HepG2 (cell line): Measurements from ENCODE around the gene RPS25. TPM values are rescaled to one million over a fixed set of nuclear protein-coding genes. Genes with fewer than 3 reads are reported as not detected.

Experiments
- ATF1 ChIP-seq: IDR thresholded peaks from 2 replicates; pipeline ENCODE4 v1.6.1; 2016; ENCODE audit warnings: mild to moderate bottlenecking, control low read depth
- CAMTA2 ChIP-seq: sonication (generic); formaldehyde crosslinking; IDR thresholded peaks from 2 replicates; pipeline ENCODE4 v1.4.0; 2020; ENCODE audit warnings: mild to moderate bottlenecking, missing genetic modification reagents, borderline replicate concordance
- GFI1 ChIP-seq: sonication (generic); formaldehyde crosslinking; IDR thresholded peaks from 2 replicates; pipeline ENCODE4 v1.5.0; 2020; ENCODE audit warnings: missing genetic modification reagents, mild to moderate bottlenecking, borderline replicate concordance
- HDAC2 ChIP-seq: sonication (generic); formaldehyde crosslinking; IDR thresholded peaks from 2 replicates; pipeline ENCODE4 v1.4.0; 2020; ENCODE audit warnings: missing genetic modification reagents
- HHEX ChIP-seq: IDR thresholded peaks from 2 replicates; pipeline ENCODE4 v1.6.1; 2016; ENCODE audit warnings: control low read depth
- NFE2 ChIP-seq: sonication (generic); formaldehyde crosslinking; IDR thresholded peaks from 2 replicates; pipeline ENCODE4 v1.4.0; 2020; ENCODE audit warnings: missing genetic modification reagents
- NONO ChIP-seq, 2 experiments: fragments of 450-650 bp in 1 of 2; sonication (generic) in 1 of 2; formaldehyde crosslinking in 1 of 2; IDR thresholded peaks in 1 of 2; conservative IDR thresholded peaks in 1 of 2; 2 replicates each; pipeline versions ENCODE4 v1.6.1 to v1.8.0; 2017 to 2022; ENCODE audit warnings: mild to moderate bottlenecking in 1 of 2, missing genetic modification reagents in 1 of 2, moderate library complexity in 1 of 2
- SOX6 ChIP-seq, 2 experiments: fragments of 450-650 bp in 1 of 2; sonication (generic) in 1 of 2; formaldehyde crosslinking in 1 of 2; IDR thresholded peaks; 2 replicates each; pipeline versions ENCODE4 v1.4.0 to v1.6.1; 2017 to 2020; ENCODE audit warnings: antibody characterized with exemption in 1 of 2, mild to moderate bottlenecking in 1 of 2, missing genetic modification reagents in 1 of 2
- USF2 ChIP-seq, 2 experiments: sonication (generic) in 1 of 2; formaldehyde crosslinking in 1 of 2; IDR thresholded peaks; 2 replicates each; pipeline versions ENCODE4 v1.5.1 to v1.6.1; 2011 to 2020; ENCODE audit warnings: borderline replicate concordance in 1 of 2, low read depth in 1 of 2, low read length in 1 of 2, mild to moderate bottlenecking in 1 of 2, missing genetic modification reagents in 1 of 2, moderate library complexity in 1 of 2
- ZNF12 ChIP-seq: sonication (generic); formaldehyde crosslinking; IDR thresholded peaks from 2 replicates; pipeline ENCODE4 v1.5.0; 2020; ENCODE audit warnings: missing genetic modification reagents
- ZNF160 ChIP-seq: sonication (generic); formaldehyde crosslinking; IDR thresholded peaks from 2 replicates; pipeline ENCODE4 v1.8.0; 2022; ENCODE audit warnings: mild to moderate bottlenecking, inconsistent platforms, missing genetic modification reagents
- ZNF251 ChIP-seq: sonication (generic); formaldehyde crosslinking; IDR thresholded peaks from 2 replicates; pipeline ENCODE4 v1.9.0; 2021; ENCODE audit warnings: mild to moderate bottlenecking, missing genetic modification reagents
- ZNF333 ChIP-seq: sonication (generic); formaldehyde crosslinking; IDR thresholded peaks from 2 replicates; pipeline ENCODE4 v1.4.0; 2020; ENCODE audit warnings: mild to moderate bottlenecking, missing genetic modification reagents, borderline replicate concordance
- ZNF496 ChIP-seq: sonication (generic); formaldehyde crosslinking; IDR thresholded peaks from 2 replicates; pipeline ENCODE4 v1.8.1; 2023; ENCODE audit warnings: mild to moderate bottlenecking, moderate library complexity, missing genetic modification reagents; ENCODE audit not compliant: insufficient replicate concordance
- ZNF749 ChIP-seq: sonication (generic); formaldehyde crosslinking; IDR thresholded peaks from 2 replicates; pipeline ENCODE4 v1.8.0; 2022; ENCODE audit warnings: mild to moderate bottlenecking, missing genetic modification reagents, moderate library complexity, borderline replicate concordance
- polyA plus RNA-seq, 8 experiments: library from polyadenylated mRNA; depleted of rRNA in 3 of 8; stranded (reverse) in 7 of 8; unstranded in 1 of 8; fragments of >200 nt; fragmentation: Illumina TruSeq in 4 of 8; extraction: Trizol in 4 of 8; gene quantifications; 2 replicates each; pipeline versions ENCODE4 v1.2.1 to v1.2.3, GENCODE V29; 2011 to 2016; ENCODE audit warnings: low read depth in 4 of 8, missing spikeins in 1 of 8, mixed read lengths in 1 of 8; ENCODE audit not compliant: insufficient read depth in 1 of 8
- total RNA-seq, 5 experiments: library from RNA; depleted of rRNA; stranded (reverse); fragments of >200 nt; fragmentation: Illumina TruSeq; extraction: Trizol; gene quantifications; 2 replicates each; pipeline ENCODE4 v1.2.3, GENCODE V29; 2016; ENCODE audit warnings: low read depth in 1 of 5
- TF ChIP-seq, protein P1 (sequence below): sonication (generic); formaldehyde crosslinking; IDR thresholded peaks from 2 replicates; pipeline ENCODE4 v1.5.0; 2020; ENCODE audit warnings: mild to moderate bottlenecking, missing genetic modification reagents, borderline replicate concordance
- TF ChIP-seq, protein P2 (sequence below): IDR thresholded peaks from 2 replicates; pipeline ENCODE4 v1.6.1; 2016
- TF ChIP-seq, protein P3 (sequence below): sonication (generic); formaldehyde crosslinking; IDR thresholded peaks from 2 replicates; pipeline ENCODE4 v1.5.1; 2020; ENCODE audit warnings: mild to moderate bottlenecking, missing genetic modification reagents

RPS25 gene
- total and polyA plus RNA-seq, 2 of the 13 experiments (the other 11 are each of a cell fraction or from before 2014, with no cell fraction given) = 839 to 1,415 TPM

DNA sequence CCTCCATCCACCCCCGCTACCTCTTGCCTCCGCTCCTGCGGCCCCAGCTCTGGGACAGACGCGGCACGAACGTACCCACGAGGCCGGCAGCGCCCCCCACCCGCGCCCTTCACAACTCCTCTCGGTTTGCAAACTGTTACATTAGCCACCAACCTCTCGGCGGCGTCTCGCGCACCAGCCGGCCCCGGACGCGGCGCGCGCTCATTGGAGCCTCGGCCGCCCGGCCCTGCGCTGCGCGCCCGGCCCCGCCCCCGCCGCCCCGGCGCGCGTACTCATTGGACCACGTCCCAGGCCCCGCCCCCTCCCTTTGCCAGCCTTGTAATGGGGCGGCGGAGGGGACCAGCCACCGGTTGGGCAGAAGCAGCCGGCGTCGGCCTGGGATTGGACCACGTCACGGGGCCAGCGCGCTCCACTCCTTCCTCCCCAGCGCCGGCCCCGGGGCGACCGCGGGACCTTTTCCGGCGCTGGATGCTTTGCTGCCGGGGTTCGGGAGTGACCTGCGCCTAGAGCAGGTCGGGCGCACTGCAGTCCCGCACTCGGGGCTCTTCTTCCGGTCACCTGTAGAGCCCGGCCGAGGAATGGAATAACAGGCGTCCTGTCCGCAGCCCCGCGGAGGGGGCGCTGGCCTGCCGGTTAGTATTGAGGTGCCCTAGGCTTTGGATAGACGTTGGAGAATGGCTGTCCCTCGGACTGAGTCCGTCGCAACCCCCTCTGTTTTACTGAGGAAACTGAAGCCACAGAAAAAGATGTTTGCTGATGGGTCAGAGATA, 39.0 kb upstream of the RPS25 start, which contains the start of gene HYOU1 (continued):
- TF ChIP-seq USF2 (IDR thresholded peaks at IDR 0.05; ENCODE audit: low read depth, low read length) (no peak), USF2 (CRISPR knock-in tag; IDR thresholded peaks at IDR 0.05; ENCODE audit: borderline replicate concordance) (no peak), NONO (IDR thresholded peaks at IDR 0.05) (no peak), NONO (CRISPR knock-in tag; conservative IDR thresholded peaks at IDR 0.05) (peak; percentile 75; the same call in 1 of the 2 replicates), HDAC2 (CRISPR knock-in tag) (peak; percentile 82), SOX6 (IDR thresholded peaks at IDR 0.05) (no peak), SOX6 (CRISPR knock-in tag; IDR thresholded peaks at IDR 0.05) (peak; percentile 43; the same call in 1 of the 2 replicates), CAMTA2 (CRISPR knock-in tag) (no peak), ATF1 (CRISPR knock-in tag) (peak; percentile 73; the same call in 1 of the 2 replicates), HHEX (CRISPR knock-in tag) (no peak), NFE2 (CRISPR knock-in tag) (no peak), ZNF749 (CRISPR knock-in tag) (peak; percentile 14; the same call in 1 of the 2 replicates), ZNF251 (CRISPR knock-in tag) (no peak), ZNF333 (CRISPR knock-in tag) (no peak), GFI1 (CRISPR knock-in tag) (no peak), ZNF160 (CRISPR knock-in tag) (no peak), ZNF12 (CRISPR knock-in tag) (no peak), ZNF496 (CRISPR knock-in tag) (no peak)
- TF ChIP-seq, protein P1, sequence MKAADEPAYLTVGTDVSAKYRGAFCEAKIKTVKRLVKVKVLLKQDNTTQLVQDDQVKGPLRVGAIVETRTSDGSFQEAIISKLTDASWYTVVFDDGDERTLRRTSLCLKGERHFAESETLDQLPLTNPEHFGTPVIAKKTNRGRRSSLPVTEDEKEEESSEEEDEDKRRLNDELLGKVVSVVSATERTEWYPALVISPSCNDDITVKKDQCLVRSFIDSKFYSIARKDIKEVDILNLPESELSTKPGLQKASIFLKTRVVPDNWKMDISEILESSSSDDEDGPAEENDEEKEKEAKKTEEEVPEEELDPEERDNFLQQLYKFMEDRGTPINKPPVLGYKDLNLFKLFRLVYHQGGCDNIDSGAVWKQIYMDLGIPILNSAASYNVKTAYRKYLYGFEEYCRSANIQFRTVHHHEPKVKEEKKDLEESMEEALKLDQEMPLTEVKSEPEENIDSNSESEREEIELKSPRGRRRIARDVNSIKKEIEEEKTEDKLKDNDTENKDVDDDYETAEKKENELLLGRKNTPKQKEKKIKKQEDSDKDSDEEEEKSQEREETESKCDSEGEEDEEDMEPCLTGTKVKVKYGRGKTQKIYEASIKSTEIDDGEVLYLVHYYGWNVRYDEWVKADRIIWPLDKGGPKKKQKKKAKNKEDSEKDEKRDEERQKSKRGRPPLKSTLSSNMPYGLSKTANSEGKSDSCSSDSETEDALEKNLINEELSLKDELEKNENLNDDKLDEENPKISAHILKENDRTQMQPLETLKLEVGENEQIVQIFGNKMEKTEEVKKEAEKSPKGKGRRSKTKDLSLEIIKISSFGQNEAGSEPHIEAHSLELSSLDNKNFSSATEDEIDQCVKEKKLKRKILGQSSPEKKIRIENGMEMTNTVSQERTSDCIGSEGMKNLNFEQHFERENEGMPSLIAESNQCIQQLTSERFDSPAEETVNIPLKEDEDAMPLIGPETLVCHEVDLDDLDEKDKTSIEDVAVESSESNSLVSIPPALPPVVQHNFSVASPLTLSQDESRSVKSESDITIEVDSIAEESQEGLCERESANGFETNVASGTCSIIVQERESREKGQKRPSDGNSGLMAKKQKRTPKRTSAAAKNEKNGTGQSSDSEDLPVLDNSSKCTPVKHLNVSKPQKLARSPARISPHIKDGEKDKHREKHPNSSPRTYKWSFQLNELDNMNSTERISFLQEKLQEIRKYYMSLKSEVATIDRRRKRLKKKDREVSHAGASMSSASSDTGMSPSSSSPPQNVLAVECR (CRISPR knock-in tag) = peak; percentile 90; the same call in 1 of the 2 replicates
- TF ChIP-seq, protein P2, sequence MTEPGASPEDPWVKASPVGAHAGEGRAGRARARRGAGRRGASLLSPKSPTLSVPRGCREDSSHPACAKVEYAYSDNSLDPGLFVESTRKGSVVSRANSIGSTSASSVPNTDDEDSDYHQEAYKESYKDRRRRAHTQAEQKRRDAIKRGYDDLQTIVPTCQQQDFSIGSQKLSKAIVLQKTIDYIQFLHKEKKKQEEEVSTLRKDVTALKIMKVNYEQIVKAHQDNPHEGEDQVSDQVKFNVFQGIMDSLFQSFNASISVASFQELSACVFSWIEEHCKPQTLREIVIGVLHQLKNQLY (CRISPR knock-in tag) = no peak
- TF ChIP-seq, protein P3, sequence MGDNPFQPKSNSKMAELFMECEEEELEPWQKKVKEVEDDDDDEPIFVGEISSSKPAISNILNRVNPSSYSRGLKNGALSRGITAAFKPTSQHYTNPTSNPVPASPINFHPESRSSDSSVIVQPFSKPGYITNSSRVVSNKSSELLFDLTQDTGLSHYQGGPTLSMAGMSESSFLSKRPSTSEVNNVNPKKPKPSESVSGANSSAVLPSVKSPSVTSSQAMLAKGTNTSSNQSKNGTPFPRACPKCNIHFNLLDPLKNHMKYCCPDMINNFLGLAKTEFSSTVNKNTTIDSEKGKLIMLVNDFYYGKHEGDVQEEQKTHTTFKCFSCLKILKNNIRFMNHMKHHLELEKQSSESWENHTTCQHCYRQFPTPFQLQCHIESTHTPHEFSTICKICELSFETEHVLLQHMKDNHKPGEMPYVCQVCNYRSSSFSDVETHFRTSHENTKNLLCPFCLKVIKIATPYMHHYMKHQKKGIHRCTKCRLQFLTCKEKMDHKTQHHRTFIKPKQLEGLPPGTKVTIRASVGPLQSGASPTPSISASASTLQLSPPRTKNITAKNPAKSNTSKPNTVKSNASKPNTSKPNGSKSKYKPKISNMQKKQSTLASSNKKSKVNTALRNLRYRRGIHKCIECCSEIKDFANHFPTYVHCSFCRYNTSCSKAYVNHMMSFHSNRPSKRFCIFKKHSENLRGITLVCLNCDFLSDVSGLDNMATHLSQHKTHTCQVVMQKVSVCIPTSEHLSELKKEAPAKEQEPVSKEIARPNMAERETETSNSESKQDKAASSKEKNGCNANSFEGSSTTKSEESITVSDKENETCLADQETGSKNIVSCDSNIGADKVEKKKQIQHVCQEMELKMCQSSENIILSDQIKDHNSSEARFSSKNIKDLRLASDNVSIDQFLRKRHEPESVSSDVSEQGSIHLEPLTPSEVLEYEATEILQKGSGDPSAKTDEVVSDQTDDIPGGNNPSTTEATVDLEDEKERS = no peak
